Epidermal melanocyte (primary cell): ENCODE data around the gene HYDIN.
"Not testable (repeated sequence)": the region's sequence is repeated elsewhere in the genome, so short reads cannot be mapped to it uniquely, and the experiment has no call there.

Experiments
- DNase-seq: peaks from one replicate; pipeline ENCODE4 v3.0.0; 2011; ENCODE audit warnings: low spot score; ENCODE audit not compliant: insufficient read length

Gene HYDIN

GRCh38 chr16:71143246-71143645 is 87.3 kb downstream of the HYDIN start:
- DNase-seq: not testable (repeated sequence)

GRCh38 chr16:71110565-71110964 is 120.0 kb downstream of the HYDIN start:
- DNase-seq: not testable (repeated sequence)

DNA sequence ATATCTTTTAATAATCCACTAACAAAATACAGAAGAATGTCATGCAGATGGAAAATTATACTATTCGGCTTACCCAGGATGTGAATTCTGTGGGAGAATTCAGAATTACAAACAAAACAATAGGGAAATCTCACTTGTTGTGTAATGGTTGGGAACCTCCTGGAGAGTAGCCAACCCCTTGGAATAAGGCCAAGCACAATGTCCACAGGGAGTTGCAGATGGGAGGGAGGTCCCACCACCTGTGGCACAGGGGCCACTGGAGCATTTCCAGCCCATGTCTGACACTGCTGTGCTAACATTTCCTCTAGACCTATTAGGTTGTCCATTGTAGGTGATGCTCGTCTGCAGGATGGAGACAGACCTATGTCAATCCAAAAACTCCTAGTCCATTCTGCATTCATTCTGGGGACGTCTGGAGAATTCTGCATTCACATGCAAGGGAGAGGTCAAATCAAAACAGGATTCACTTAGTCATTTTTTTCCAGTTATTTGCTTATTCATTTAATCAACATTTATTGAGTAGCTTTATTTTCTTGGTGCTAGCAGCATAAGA is 120.8 kb downstream of the HYDIN start:
- not testable (repeated sequence) for DNase-seq

GRCh38 chr16:71105881-71106280 is 124.6 kb downstream of the HYDIN start:
- DNase-seq: not testable (repeated sequence)

- not testable (repeated sequence) for DNase-seq
These were observed 146.9 kb downstream of the HYDIN start for GRCh38 chr16:71083573-71083972.

DNA sequence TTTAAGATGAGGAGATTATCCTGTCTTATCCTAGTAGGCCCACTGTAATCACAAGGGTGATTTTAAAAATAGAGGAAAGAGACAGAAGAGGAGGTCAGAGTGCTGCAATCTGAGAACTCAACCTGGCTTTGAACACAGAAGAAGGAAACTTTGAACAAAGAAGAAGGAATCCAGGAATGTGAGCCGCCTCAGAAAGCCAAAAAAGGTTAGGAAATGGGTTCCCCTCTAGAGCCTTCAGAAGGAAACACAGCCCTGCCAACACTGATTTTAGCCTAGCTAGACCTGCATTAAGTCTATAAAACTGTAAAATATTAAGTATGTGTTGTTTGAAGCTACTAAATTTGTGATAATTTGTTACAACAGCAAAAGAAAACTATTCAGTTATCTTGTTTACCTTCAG is 149.7 kb downstream of the HYDIN start:
- not testable (repeated sequence) for DNase-seq

DNA sequence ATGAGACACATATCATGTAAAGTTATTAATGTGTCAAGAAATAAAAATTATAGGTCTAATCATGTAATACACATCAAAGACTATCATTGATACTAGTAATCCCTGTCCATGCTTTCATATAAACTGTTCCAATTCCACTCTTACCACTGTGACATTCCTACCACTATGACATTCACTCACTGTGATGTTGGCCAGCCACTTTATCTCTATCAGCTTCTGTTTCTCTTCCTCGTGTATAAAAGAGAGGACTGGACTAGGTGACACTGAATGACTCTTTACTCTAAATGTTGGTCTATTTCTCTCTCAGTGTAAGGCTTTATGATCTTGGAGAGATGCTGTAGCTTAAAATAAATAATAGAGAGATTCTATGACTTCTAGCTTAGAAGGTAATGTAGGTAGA is 150.3 kb downstream of the HYDIN start:
- DNase-seq: not testable (repeated sequence)

DNA sequence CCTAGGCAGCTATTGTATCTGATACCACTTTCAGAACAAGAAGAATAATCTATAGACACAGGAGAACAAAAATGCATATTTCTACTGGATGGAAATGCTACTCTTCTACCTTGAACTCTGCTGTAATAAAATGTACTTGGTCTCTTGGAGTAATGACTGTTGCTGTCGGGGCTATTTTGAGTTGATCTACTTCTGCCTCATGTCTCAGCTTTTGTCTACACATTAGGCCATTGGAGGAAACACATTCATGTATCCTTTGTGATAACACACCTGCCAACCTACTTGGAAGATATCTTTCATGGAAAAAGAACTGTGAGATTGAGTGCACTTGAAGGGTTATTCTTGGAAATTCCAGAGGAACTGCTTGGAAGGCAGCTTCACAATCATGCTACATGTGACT is 159.9 kb downstream of the HYDIN start:
- not testable (repeated sequence) for DNase-seq

GRCh38 chr16:71069842-71070241 is 160.7 kb downstream of the HYDIN start:
- DNase-seq: not testable (repeated sequence)

DNA sequence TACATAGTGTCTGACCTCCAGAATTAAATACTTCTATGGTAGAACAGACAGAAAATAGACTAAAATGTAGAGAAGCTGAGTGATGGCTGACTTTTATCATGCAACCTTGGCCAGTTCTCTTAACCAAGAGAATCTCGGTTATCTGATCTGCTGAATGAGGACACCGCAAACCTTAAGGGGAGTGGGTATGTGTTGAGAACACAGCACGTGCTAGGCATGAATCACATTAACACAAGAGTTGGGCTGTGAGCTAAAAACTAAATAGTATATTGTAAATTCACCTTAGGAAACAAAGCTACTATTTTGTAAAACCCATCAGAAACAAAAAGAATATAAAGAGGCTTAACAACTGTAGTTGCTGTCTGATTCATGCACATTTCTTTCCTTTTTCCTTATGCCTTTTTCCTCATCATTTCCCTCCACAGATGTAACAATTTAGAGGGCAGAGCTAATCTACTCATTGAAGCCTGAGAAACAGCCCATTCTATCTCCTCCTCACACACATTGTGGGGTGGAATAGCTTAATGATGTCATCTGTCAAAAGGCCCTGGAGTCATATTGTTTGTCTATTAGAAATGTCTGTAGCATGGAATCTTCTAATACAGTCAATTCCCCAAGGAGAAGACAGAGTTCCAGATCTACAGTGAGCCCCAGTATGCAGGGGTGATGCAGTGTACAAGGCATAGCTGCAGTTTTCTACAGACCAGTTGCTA is 176.5 kb downstream of the HYDIN start:
- DNase-seq: not testable (repeated sequence)

GRCh38 chr16:71050307-71050706 is 180.2 kb downstream of the HYDIN start:
- not testable (repeated sequence) for DNase-seq

GRCh38 chr16:71039368-71040111 is 191.0 kb downstream of the HYDIN start:
- not testable (repeated sequence) for DNase-seq

DNA sequence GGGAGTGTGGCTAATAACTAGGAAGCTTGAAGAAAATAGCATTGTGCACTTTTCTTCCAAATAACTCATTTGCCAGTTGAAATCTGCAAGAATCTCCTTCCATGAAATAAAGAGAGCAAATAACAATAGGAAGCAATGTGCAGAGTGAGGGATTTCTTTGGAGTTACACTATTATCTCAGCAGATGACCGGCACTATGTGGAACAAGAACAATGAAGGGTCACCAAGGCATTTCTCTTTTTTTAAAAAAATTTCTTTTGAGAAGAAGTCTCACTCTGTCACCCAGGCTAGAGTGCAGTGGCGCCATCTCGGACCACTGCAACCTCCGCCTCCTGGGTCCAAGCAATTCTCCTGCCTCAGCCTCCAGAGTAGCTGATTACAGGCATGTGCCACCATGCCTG is 192.1 kb downstream of the HYDIN start:
- DNase-seq: not testable (repeated sequence)

GRCh38 chr16:71037987-71038386 is 192.5 kb downstream of the HYDIN start:
- not testable (repeated sequence) for DNase-seq

DNA sequence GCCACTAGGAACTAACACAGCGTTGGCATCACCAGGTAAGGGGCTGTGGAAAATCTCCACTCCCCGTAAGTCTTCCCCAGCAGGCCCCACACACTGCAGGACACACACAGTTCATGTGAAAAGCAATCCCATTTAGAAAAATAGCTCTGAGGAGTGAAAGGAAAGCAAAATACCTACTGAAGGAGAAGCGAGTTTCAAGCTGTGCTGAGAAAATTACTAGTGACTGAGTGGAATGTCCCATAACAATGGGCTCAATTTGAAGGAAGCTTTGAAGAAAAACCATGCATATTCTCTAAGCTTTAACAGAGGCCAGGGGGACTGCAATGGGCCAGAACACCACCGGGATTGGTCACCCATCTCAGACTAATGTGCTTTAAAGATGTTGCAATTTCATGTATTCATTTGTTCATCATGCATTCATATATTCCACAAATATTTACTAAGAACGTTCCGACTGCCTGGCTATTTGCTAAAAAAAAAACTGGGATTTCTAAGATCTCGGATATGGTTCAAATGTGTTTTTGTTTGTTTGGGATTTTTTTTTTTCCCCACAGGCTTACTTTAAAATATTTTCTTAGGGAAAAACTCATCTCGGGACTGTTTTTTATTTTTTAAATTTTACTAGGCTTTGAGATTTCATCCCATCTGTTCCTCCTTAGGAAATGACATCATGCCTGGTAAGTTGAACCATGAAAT is 202.3 kb downstream of the HYDIN start:
- DNase-seq: not testable (repeated sequence)

DNA sequence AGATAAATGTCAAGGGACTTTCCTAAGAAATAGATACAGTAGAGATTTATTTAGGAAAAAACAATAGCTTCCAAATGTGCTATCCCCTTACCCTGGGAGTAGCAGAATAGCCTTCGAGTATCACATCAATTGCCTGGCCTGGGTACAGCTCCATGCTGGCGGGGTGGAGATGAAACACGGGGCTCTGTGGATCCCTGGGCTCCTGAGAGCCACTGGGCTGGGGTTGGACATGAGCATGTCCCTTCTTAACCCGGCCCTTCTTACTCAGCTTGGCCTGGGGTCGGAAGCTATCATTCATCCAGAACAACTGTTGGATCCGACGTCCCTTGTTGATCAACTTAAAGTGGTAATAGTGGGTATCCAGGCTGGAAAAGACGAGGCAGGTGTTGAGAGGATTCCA is 203.0 kb downstream of the HYDIN start:
- not testable (repeated sequence) for DNase-seq

DNA sequence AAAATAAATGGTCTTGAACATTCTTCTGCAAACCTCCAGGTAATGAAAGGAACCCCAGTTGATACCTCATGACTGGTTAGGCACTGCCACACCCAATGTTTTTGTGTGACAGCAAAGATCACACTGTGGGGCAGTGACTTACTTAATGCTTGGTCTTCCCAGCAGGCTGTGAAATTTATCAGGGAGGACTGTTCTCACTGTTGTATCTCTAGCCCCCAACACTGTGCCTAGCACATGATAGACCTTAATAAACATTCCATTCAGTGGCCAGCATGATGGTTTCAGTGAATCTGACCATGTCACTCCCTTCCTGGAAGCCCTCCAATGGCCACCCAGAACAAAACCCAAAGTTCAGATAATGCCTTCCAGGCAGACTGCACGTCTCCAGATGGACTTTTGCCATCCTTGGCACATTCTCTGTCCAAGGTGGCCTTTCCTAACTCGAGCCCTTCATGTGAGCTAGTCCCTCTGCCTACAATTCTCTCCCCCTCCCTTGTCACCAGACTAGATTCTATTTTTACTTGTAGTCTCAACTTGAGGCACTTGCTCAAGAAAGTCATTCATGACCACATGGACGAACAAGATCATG is 206.6 kb downstream of the HYDIN start:
- DNase-seq: not testable (repeated sequence)

GRCh38 chr16:71021961-71022537 is 208.5 kb downstream of the HYDIN start:
- DNase-seq: not testable (repeated sequence)

DNA sequence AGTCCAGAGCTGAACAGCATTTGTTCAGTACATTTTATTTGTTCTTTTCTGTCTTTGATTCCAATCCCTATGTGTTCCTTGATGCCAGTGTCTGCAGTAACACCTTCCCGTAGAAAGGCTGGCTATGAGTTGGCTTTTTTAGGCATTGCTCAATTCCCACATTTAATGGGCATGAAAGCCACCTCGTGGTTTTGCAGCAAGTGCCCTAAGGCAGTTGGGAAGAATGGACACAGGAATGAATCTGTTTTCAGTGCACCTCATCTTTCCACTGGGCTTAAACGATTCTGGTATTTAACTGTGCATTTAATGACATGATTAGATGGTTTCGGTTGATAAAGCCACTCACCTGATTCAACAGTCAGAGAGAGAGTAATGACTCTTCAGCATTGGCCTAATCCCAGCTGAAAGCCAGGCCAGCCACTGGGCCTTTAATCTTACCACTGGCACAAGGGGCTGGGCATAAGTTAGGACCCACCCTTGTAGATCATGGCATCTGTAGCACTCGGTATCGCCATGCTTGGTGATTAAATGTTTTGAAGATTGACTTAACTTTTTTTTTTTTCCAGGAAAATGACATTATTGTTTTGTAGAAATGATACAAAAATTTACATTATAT is 211.3 kb downstream of the HYDIN start:
- not testable (repeated sequence) for DNase-seq

DNA sequence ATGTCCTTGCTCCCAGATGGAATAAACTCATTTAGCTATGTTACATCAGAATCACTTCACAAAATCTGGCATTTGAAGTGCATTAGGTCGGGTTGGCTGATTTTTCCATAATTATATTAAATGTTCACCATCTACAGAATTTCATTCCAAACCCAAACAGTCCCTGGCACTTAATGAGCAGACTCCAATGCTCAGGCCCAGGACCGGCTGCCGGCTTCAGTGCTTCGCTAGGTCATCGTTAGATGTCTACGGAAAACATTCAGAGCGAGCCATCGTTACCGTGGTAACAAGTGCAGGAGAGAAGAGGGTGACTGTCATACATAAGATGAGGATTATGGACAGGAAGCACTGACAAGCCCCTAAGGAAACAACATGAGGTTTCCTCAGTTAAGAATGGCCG is 215.1 kb downstream of the HYDIN start:
- not testable (repeated sequence) for DNase-seq
